Panc1 (cell line): ENCODE data around the gene SMOC2. TPM values are rescaled to one million over a fixed set of nuclear protein-coding genes. Genes with fewer than 3 reads are reported as not detected.

Experiments
- ATAC-seq: fragments of 200-7000 bp; cut with Tn5 transposase; 2 replicates; pipeline ENCODE4 v1.9.1; 2020; ENCODE audit warnings: mild to moderate bottlenecking, moderate library complexity
- BruUV-seq: library from RNA; stranded (reverse); fragments of 400-500 nt; replicated peaks from 2 replicates; lab custom pipeline; 2021; lab: Mats Ljungman, UMichigan
- CTCF ChIA-PET: fragments of 300-600 bp; sonication (Branson Sonifier 250); formaldehyde crosslinking; loops from one replicate; lab custom pipeline; 2022; ENCODE audit warnings: antibody characterized with exemption; lab: Charles Lee
- POLR2A ChIA-PET: fragments of 300-600 bp; sonication (Branson Sonifier 250); formaldehyde crosslinking; loops from one replicate; lab custom pipeline; 2022; ENCODE audit warnings: antibody characterized with exemption; lab: Charles Lee
- DNase-seq: peaks from one replicate; pipeline ENCODE4 v3.0.0-alpha.2; 2010; ENCODE audit warnings: low read depth, low spot score
- H3K27ac ChIP-seq: 2 replicates; pipeline ENCODE4 v1.5.1; 2011; ENCODE audit warnings: mild to moderate bottlenecking, low read length, inconsistent platforms
- H3K27me3 ChIP-seq: fragments of 200-500 bp; sonication (Bioruptor generic); 2 replicates; pipeline ENCODE4 v1.6.0; 2014; ENCODE audit warnings: low read length, inconsistent platforms; ENCODE audit not compliant: control insufficient read depth, insufficient read depth
- H3K36me3 ChIP-seq: fragments of 200-500 bp; sonication (Bioruptor generic); 2 replicates; pipeline ENCODE4 v1.5.1; 2014; ENCODE audit warnings: inconsistent platforms, mild to moderate bottlenecking, low read length, moderate library complexity; ENCODE audit not compliant: control insufficient read depth, insufficient read depth
- H3K4me1 ChIP-seq: 2 replicates; pipeline ENCODE4 v1.5.1; 2011; ENCODE audit warnings: inconsistent platforms, mild to moderate bottlenecking, low read length, moderate library complexity; ENCODE audit not compliant: control insufficient read depth, insufficient read depth
- H3K4me3 ChIP-seq, 2 experiments: 2 replicates each; pipeline ENCODE4 v1.5.1; 2011 to 2012; ENCODE audit warnings: low read depth in 2 of 2, low read length in 2 of 2, mild to moderate bottlenecking in 2 of 2, inconsistent platforms in 1 of 2, moderate library complexity in 1 of 2
- H3K9me3 ChIP-seq: fragments of 200-500 bp; sonication (Bioruptor generic); 2 replicates; pipeline ENCODE4 v1.5.1; 2014; ENCODE audit warnings: low read depth, mild to moderate bottlenecking, inconsistent platforms, low read length, moderate library complexity; ENCODE audit not compliant: control insufficient read depth, insufficient read depth
- POLR2AphosphoS5 ChIP-seq: IDR thresholded peaks from 2 replicates; pipeline ENCODE4 v1.6.1; 2012; ENCODE audit warnings: mild to moderate bottlenecking, low read depth, low read length, moderate library complexity
- SIN3A ChIP-seq: IDR thresholded peaks from 2 replicates; pipeline ENCODE4 v1.6.1; 2012; ENCODE audit warnings: low read depth, mild to moderate bottlenecking, low read length, moderate library complexity, borderline replicate concordance; ENCODE audit not compliant: insufficient read depth
- TCF7L2 ChIP-seq: IDR thresholded peaks from 2 replicates; pipeline ENCODE4 v1.6.1; 2011; ENCODE audit warnings: mild to moderate bottlenecking, low read depth, low read length, inconsistent platforms
- in situ Hi-C: cut with HindIII; loops from 2 replicates; pipeline ENCODE4 v1.10.0; 2016; ENCODE audit warnings: low sequenced_read_pairs, low pct_unique_long_range_greater_than_20kb
- intact Hi-C: fragments of 100-400 bp; cut with micrococcal nuclease; formaldehyde crosslinking; loops from one replicate; pipeline ENCODE4 v1.10.0; 2022; ENCODE audit not compliant: unreplicated experiment
- total RNA-seq: library from RNA; stranded (reverse); gene quantifications from one replicate; pipeline ENCODE4 v1.2.1, GENCODE V29; 2021; ENCODE audit not compliant: unreplicated experiment
- TF ChIP-seq, protein P1 (sequence below), 2 experiments: IDR thresholded peaks; 2 replicates each; pipeline ENCODE4 v1.6.1; 2011 to 2012; ENCODE audit warnings: low read depth in 2 of 2, control low read depth in 1 of 2, low read length in 1 of 2, mild to moderate bottlenecking in 1 of 2, moderate library complexity in 1 of 2; ENCODE audit not compliant: insufficient read depth in 1 of 2
- TF ChIP-seq, protein P2 (sequence below): fragments of 450-650 bp; IDR thresholded peaks from 2 replicates; pipeline ENCODE4 v1.5.1; 2017; ENCODE audit warnings: mild to moderate bottlenecking

The SMOC2 gene
- total RNA-seq, 1 experiment from 2014 or later, result 0.13 TPM

DNA sequence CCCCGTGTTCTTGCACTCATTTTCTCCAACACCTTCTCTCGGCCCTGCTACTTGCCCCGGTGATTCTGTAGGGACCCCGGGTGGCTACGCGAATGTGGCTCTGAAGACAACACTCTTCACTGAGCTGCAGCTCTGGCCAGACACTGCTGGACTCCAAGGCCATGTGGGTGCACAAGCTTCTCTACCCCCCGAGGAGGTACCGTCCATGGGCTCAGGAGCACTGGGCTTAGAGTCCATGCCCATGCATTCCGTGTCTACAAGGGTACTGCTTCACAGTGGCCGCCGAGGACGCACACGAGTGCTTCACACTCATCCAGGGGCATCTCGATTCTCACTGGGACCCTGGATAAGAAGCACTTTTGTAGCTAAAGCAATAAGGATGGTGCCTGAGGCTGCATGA lies 59.5 kb downstream of the SMOC2 start:
- Histone ChIP-seq H3K27ac (no peak overlapping the region), H3K27me3 (peaks cover 17% of the 10 kb centered on the region), H3K4me3 (no peak overlapping the region), H3K4me1 (no peaks in the 10 kb centered on the region), H3K36me3 (no peaks in the 10 kb centered on the region), H3K9me3 (no peaks in the 10 kb centered on the region)
- in situ Hi-C loops (no loop called here), intact Hi-C loops (no loop called here)
- ChIA-PET CTCF (no interaction called here), POLR2A (no interaction called here)
- DNase-seq (no peak), ATAC-seq (no peak)
- TF ChIP-seq, protein P1, sequence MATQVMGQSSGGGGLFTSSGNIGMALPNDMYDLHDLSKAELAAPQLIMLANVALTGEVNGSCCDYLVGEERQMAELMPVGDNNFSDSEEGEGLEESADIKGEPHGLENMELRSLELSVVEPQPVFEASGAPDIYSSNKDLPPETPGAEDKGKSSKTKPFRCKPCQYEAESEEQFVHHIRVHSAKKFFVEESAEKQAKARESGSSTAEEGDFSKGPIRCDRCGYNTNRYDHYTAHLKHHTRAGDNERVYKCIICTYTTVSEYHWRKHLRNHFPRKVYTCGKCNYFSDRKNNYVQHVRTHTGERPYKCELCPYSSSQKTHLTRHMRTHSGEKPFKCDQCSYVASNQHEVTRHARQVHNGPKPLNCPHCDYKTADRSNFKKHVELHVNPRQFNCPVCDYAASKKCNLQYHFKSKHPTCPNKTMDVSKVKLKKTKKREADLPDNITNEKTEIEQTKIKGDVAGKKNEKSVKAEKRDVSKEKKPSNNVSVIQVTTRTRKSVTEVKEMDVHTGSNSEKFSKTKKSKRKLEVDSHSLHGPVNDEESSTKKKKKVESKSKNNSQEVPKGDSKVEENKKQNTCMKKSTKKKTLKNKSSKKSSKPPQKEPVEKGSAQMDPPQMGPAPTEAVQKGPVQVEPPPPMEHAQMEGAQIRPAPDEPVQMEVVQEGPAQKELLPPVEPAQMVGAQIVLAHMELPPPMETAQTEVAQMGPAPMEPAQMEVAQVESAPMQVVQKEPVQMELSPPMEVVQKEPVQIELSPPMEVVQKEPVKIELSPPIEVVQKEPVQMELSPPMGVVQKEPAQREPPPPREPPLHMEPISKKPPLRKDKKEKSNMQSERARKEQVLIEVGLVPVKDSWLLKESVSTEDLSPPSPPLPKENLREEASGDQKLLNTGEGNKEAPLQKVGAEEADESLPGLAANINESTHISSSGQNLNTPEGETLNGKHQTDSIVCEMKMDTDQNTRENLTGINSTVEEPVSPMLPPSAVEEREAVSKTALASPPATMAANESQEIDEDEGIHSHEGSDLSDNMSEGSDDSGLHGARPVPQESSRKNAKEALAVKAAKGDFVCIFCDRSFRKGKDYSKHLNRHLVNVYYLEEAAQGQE (IDR thresholded peaks at IDR 0.05; ENCODE audit: insufficient read depth in 1 of 2, low read depth in 2 of 2, low read length in 1 of 2), result no peak
- TF ChIP-seq SIN3A (no peak), POLR2AphosphoS5 (no peak), TCF7L2 (no peak)
- TF ChIP-seq, protein P2, sequence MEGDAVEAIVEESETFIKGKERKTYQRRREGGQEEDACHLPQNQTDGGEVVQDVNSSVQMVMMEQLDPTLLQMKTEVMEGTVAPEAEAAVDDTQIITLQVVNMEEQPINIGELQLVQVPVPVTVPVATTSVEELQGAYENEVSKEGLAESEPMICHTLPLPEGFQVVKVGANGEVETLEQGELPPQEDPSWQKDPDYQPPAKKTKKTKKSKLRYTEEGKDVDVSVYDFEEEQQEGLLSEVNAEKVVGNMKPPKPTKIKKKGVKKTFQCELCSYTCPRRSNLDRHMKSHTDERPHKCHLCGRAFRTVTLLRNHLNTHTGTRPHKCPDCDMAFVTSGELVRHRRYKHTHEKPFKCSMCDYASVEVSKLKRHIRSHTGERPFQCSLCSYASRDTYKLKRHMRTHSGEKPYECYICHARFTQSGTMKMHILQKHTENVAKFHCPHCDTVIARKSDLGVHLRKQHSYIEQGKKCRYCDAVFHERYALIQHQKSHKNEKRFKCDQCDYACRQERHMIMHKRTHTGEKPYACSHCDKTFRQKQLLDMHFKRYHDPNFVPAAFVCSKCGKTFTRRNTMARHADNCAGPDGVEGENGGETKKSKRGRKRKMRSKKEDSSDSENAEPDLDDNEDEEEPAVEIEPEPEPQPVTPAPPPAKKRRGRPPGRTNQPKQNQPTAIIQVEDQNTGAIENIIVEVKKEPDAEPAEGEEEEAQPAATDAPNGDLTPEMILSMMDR, result no peak
- no TSS peak for BruUV-seq

DNA sequence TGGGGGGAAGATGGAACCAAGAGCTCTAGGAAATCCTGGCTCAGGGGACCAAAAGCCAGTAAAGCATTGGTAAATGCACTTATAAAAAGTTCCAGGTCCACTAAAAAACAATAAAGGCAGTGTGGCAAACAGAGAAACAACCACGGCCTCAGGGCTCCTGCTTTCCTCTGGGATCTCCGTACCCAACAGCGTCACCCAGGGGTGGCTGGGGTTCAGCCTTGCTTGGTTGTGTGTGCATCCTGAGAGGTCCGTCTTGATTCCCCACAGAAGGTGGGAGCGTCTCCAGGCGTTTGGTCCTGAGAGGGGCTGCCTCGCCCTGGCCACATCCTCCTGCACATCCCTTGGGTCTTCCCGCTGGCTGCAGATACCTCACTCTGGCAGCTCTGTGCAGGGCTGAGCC lies 60.6 kb downstream of the SMOC2 start:
- ChIA-PET POLR2A (no interaction called here), CTCF (no interaction called here)
- Histone ChIP-seq H3K4me1 (no peaks in the 10 kb centered on the region), H3K27me3 (peaks cover 20% of the 10 kb centered on the region), H3K4me3 (no peak overlapping the region), H3K36me3 (no peaks in the 10 kb centered on the region), H3K9me3 (no peaks in the 10 kb centered on the region), H3K27ac (no peak overlapping the region)
- ATAC-seq, result no peak
- DNase-seq, result no peak
- in situ Hi-C loops (no loop called here), intact Hi-C loops (no loop called here)
- TF ChIP-seq, protein P2, result no peak
- TF ChIP-seq, protein P1 (IDR thresholded peaks at IDR 0.05; ENCODE audit: insufficient read depth in 1 of 2, low read depth in 2 of 2, low read length in 1 of 2), result no peak
- no peak for TF ChIP-seq TCF7L2
- BruUV-seq, result no TSS peak
